Measurements from ENCODE around the gene RGS6.
A peak's percentile ranks its signal among the peaks of the same experiment; 100 is the strongest.

RGS6 gene

DNA sequence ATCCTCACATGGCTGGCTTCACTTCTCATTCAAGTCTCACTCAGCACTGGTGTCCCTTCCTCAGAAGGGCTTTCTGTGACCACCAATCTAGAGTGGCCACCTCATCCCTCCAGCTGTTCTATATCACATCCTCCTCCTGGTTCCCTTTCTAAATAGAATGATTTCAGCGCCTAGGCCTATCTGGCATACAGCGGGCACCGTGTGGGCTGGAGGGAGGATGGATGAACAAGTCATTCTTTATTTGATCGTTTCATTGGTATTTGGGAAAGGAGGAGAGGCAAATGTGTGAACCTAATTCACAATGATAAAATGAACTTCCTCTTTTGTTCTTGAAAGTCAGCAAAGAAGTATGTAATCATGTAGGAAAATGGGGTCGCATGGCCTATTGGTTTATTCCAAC, 567.5 kb downstream of the RGS6 start:
- no peak for DNase-seq (ENCODE audit: low read depth, low spot score)

GRCh38 chr14:72500234-72500838, 568.1 kb downstream of the RGS6 start:
- DNase-seq (ENCODE audit: low read depth, low spot score): no peak

GRCh38 chr14:72501439-72501838, 569.2 kb downstream of the RGS6 start:
- no peak for DNase-seq (ENCODE audit: low read depth, low spot score)

- no peak for DNase-seq (ENCODE audit: low read depth, low spot score)
Measured at GRCh38 chr14:72503271-72503670, 571.0 kb downstream of the RGS6 start.

GRCh38 chr14:72503696-72504368, 571.6 kb downstream of the RGS6 start:
- DNase-seq (ENCODE audit: low read depth, low spot score): no peak

DNA sequence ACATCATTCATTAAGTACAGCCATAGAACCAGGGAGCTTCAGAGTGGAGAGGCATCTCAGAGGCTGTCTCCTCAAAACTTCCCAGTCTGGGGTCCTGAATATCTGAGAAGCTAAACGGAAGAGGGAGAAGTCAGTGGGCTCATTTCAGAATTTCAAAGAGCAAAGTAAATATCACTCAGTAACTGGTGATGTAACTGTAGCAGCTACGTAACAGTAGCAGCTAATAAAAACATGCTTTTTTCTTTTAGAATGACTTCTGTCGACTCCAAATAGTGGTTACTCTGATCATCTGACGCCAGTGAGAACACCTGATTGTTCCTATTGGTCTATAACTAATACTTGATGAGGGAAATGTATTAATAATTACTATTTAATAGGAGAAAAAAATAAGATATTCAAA, 578.3 kb downstream of the RGS6 start:
- no peak for DNase-seq (ENCODE audit: low read depth, low spot score)

- DNase-seq (ENCODE audit: low read depth, low spot score): no peak
Measured at GRCh38 chr14:72512281-72512680, 580.1 kb downstream of the RGS6 start.

DNA sequence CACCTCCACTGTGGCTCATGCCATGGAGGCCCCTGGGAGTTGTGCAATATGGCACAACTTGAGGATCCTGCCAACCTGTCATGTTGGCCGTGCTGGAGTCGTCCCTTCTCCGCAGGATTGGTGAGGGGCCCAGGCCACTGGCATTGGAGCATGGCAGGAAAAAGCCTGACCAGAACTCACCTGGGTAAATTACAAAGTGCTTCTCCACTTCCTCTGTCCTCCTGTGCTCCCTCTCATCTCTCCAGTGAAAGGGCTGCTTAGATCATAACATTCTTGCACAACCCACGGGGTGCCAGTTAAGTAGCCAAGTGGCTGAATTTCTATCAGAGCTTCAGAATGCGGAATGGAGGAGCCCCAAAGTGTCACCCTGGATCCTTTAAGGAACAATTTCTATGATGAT, 580.7 kb downstream of the RGS6 start:
- DNase-seq (ENCODE audit: low read depth, low spot score): no peak

DNA sequence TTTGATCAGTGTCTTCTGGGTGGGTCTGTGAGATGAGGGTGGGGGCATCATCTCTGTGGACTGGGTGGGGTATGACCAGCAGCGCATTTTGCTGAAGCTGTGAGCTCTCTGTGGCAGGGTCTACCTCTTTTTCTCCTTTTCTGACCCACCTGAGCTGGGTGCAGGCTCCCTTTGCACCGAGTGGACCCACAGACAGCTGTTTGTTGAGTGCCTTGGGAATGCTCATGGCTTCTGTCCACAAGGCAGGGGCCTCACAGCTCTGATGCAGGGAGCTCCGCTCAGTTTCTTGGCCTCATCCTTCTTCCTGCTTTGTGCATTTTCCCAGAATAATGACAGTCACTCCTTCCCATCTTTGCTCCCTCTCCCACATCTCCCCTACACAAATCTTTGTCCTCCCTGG, 581.1 kb downstream of the RGS6 start:
- DNase-seq (ENCODE audit: low read depth, low spot score): no peak

GRCh38 chr14:72513965-72514659, 581.9 kb downstream of the RGS6 start:
- peak; percentile 39 for DNase-seq (ENCODE audit: low read depth, low spot score)

DNA sequence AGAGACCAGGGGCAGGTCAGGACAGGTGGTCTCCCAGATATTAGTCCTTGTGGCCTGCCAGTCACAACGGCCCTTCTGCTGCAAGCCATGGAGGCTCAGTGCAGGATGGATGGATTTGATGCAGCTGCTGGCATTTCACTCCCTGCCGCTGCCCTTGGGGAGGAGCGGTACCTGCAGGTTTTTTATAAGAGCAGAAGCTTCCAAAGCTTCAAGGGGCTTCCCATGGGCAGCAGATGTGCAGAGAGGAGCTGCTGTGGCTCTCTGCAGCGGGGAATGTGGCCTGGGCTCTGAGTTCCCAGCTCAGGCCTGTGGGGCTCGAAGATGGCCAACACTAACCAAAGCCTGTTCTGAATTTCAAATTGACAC, 582.4 kb downstream of the RGS6 start:
- DNase-seq (ENCODE audit: low read depth, low spot score): peak; percentile 5

DNA sequence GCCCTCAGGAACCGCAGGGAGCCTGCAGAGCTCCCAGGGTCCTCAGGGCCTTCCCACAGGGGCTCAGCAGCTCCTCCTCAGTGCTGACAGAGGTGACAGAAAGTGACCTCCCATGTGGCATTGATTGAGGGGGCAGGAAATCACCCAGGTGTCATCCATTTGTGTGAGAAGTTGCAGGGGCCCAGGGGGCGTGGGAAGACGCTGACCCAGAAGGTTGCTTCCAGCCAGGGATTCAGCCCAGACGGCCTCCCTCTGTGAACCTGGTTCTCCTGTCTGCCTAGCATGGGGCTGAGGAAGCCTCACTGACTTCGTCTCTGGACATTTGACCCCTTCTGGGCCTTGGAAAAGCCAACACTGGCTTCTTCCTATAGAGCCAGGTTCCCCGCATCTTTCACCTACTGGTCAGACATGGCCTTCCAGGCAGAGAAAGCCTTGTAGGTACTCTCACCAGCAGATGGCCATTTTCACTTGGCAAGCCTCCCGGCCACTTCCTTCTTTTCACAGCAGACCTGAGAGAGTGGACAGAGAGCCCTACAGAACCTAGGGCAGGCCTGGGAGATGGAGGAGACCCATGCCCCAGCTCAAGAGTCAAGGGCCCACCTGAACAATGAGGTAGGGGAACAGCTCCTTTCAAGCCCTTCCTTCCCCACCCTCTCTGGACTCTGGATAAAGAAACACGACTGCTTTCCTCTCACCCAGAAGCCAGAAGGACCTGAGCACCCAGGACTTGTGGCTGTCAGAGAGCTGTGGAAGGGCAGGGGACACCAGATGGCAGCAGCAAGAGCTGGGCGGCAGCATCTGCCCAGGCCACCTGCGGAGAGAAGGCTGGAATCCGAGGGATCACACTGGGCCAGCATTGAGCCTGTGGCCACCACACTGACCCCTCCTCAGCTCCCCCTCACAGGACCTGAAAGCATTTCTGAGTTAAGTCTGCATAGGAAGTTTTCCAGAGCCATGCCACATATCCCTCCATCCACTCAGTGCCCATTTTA, 583.8 kb downstream of the RGS6 start:
- peak; percentile 28 for DNase-seq (ENCODE audit: low read depth, low spot score)

GRCh38 chr14:72516936-72517700, 584.9 kb downstream of the RGS6 start:
- peak; percentile 79 for DNase-seq (ENCODE audit: low read depth, low spot score)

DNA sequence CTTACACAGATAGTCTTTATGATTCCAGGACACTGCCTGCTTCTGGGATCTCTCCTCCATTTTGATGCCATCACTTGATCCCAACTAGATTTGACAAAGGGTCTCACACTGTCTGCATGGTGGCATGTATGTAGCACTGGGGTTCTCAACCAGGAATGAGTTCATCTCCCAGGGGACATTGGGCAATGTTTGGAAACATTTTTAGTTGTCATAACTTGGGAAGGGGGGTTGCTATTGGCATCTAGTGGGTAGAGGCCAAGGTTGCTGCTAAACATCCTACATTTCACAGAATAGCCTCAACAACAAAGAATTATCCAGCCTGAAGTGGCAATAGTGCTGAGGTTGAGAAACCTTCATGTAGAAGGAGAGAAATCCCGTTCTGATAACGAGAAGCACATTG, 585.5 kb downstream of the RGS6 start:
- no peak for DNase-seq (ENCODE audit: low read depth, low spot score)

- no peak for DNase-seq (ENCODE audit: low read depth, low spot score)
Measured at GRCh38 chr14:72518809-72519377, 586.7 kb downstream of the RGS6 start.

GRCh38 chr14:72519543-72519942, 587.3 kb downstream of the RGS6 start:
- DNase-seq (ENCODE audit: low read depth, low spot score): no peak

- DNase-seq (ENCODE audit: low read depth, low spot score): no peak
Measured at GRCh38 chr14:72521045-72521444, 588.8 kb downstream of the RGS6 start.

DNA sequence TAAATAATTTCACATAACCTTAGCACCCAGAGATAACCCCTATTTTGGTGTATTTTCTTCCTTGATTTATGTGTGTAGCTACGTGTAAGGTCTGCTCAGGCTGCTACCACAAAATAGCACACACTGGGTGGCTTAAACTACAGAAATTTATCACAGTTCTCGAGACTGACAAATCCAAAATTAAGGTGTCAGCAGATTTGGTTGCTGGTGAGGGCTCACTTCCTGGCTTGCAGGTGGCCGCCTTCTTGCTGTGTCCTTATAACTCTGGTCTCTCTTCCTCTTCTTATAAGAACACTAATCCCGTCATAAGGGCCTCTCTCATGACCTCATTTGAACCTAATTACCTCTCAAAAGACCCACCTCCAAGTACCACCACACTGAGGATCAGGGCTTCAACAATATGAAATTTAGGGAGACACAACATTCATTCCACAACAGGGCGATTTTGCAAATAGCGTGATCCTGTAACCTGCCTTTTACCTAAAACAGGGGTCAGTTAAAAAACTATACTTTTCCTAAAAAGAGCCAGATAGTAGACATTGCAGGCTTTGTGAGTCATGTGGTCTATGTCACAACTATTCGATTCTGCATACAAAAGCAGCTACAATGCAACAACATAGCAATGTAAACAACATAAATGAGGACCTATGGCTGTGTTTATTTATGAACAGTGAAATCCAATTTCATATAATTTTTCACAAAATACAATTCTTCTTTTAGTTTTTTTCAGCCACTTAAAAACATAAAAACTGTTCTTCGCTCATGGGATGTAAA, 589.9 kb downstream of the RGS6 start:
- DNase-seq (ENCODE audit: low read depth, low spot score): no peak

DNA sequence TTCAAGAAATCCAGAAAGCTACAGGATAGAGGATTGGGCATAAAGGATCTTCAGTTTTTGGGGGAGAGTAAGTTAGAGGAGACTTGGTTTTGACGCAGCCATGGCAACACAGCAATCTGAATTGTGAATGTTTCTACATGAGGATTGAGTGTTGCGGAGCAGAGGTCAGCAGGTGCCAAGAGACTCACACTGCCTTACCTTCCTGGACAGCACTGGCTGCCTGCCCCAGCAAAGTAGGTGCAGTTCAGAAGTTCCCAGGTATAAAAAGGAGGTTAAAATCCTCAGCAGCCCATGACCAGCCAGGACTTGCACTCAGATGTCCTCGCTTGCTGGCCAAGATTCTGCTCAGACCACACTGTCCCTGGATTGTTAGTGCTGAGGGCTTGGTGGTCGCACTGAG, 590.6 kb downstream of the RGS6 start:
- no peak for DNase-seq (ENCODE audit: low read depth, low spot score)

All from ELF-1 (cell line).